ENCODE results near the gene MIER1. TPM values are rescaled to one million over a fixed set of nuclear protein-coding genes. Genes with fewer than 3 reads are reported as not detected.

Gene MIER1
- total and polyA plus RNA-seq, 12 donors: 5.8 to 22.4 (median 19.9) TPM

DNA sequence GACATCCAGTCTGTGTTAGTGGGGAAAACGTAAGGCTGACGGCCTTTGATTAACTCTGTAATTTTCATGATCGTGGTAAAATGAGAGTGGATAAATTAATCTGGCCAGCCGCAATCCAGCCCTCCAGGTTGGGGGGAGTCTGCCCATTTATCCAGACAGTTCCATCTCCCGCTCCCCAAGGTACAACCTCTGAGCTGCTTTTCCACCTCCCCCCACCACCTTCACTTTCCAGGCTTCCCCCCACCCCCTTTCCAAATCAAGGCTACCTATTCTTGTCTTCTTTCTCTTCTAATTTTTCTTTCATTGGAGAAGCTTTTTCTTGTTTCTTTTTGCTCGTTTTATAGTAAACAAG is 6.0 kb downstream of the MIER1 start:
- peaks cover 3 to 80% (median 60%) of the 10 kb centered on the region in 9 donors for H3K4me1 ChIP-seq
- ATAC-seq (peak in 1 of 8 donors; percentile 8), DNase-seq (no peak)
- TF ChIP-seq, protein P1, sequence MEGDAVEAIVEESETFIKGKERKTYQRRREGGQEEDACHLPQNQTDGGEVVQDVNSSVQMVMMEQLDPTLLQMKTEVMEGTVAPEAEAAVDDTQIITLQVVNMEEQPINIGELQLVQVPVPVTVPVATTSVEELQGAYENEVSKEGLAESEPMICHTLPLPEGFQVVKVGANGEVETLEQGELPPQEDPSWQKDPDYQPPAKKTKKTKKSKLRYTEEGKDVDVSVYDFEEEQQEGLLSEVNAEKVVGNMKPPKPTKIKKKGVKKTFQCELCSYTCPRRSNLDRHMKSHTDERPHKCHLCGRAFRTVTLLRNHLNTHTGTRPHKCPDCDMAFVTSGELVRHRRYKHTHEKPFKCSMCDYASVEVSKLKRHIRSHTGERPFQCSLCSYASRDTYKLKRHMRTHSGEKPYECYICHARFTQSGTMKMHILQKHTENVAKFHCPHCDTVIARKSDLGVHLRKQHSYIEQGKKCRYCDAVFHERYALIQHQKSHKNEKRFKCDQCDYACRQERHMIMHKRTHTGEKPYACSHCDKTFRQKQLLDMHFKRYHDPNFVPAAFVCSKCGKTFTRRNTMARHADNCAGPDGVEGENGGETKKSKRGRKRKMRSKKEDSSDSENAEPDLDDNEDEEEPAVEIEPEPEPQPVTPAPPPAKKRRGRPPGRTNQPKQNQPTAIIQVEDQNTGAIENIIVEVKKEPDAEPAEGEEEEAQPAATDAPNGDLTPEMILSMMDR (IDR thresholded peaks at IDR 0.05): no peak
- H3K9me3 ChIP-seq: no peaks in the 10 kb centered on the region
- peak overlapping the region; percentile 90 to 98 (median 95) for H3K27ac ChIP-seq
- H3K27me3 ChIP-seq: no peaks in the 10 kb centered on the region
- peaks cover 0 to 17% (median 0%) of the 10 kb centered on the region in 9 donors for H3K36me3 ChIP-seq
- WGBS, 2 donors: 0 to 2% methylated on average over 6 of the region's 6 CpGs
- intact Hi-C loops (cut with DNase I): loop anchor here in 3 of 10 donors (5.0 to 10.0 kb wide), 3 partner anchors 124 to 166 kb away; partner anchors contain the start of gene SLC35D1 (in 1 of the 3)
- peak overlapping the region; percentile 57 to 86 (median 77) for H3K4me3 ChIP-seq

DNA sequence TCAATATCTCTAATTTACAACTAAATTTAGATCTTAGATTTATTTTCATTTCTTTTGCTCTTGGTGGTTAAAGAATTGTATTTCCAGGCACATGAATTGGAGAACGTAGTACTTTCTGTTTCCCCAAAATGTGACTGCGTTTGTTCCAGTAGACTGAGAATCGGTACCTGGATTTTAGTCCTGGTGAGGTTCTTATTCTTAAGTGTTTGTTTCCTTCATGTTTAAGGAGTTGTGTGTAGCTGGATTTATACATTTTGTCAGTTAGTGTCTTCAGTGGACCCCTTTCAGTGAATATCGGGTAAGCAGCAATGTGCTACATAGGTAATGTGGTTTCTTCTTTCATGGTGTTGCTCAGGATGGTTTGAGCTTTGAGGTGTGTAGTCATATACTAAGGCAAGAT is 6.8 kb downstream of the MIER1 start:
- intact Hi-C loops (cut with DNase I): loop anchor here in 3 of 10 donors (5.0 to 10.0 kb wide), 3 partner anchors 123 to 167 kb away; partner anchors contain the start of gene SLC35D1 (in 1 of the 3)
- TF ChIP-seq, protein P1 (IDR thresholded peaks at IDR 0.05): no peak
- Histone ChIP-seq H3K4me3 (peak overlapping the region in 9 of 10 donors; percentile 57 to 86 (median 78)), H3K27me3 (no peaks in the 10 kb centered on the region), H3K4me1 (peaks cover 3 to 79% (median 52%) of the 10 kb centered on the region in 9 donors), H3K36me3 (peaks cover 0 to 13% (median 0%) of the 10 kb centered on the region in 9 donors), H3K27ac (peak overlapping the region in 8 of 10 donors; percentile 94 to 98 (median 96)), H3K9me3 (no peaks in the 10 kb centered on the region)
- 33 to 42% methylated on average over 4 of the region's 4 CpGs for WGBS, 2 donors
- DNase-seq (no peak), ATAC-seq (no peak)

DNA sequence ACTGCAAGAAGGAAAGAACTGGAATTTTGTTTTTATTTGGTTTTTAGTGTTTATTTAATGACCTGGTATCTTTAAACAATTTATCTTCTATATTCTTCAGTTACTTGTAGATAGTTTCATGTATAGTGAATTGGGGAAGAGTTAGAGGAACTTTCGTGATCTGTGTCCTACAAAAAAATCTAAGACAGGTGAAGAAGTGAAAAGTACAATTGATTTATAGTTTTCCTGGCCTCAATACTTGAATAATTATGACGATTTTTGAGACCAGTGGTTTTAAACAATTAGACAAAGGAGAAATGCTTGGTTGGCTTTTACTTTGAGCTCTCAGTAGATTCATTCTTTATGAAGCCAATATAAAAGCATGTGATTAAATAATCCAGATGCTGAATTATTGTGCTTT is 7.5 kb downstream of the MIER1 start:
- TF ChIP-seq, protein P1 (IDR thresholded peaks at IDR 0.05): no peak
- H3K9me3 ChIP-seq: no peaks in the 10 kb centered on the region
- peak overlapping the region in 1 of 10 donors; percentile 5 for H3K27ac ChIP-seq
- intact Hi-C loops (cut with DNase I): loop anchor here in 3 of 10 donors (5.0 to 10.0 kb wide), 3 partner anchors 123 to 167 kb away; partner anchors contain the start of gene SLC35D1 (in 1 of the 3)
- no peak for DNase-seq
- ATAC-seq: no peak
- no peaks in the 10 kb centered on the region for H3K27me3 ChIP-seq
- H3K4me3 ChIP-seq: peak overlapping the region in 2 of 10 donors; percentile 74 to 81
- H3K4me1 ChIP-seq: peaks cover 3 to 77% (median 50%) of the 10 kb centered on the region in 9 donors
- H3K36me3 ChIP-seq: peaks cover 0 to 6% (median 0%) of the 10 kb centered on the region in 9 donors
- 61 to 71% methylated on average over 2 of the region's 2 CpGs for WGBS, 2 donors

DNA sequence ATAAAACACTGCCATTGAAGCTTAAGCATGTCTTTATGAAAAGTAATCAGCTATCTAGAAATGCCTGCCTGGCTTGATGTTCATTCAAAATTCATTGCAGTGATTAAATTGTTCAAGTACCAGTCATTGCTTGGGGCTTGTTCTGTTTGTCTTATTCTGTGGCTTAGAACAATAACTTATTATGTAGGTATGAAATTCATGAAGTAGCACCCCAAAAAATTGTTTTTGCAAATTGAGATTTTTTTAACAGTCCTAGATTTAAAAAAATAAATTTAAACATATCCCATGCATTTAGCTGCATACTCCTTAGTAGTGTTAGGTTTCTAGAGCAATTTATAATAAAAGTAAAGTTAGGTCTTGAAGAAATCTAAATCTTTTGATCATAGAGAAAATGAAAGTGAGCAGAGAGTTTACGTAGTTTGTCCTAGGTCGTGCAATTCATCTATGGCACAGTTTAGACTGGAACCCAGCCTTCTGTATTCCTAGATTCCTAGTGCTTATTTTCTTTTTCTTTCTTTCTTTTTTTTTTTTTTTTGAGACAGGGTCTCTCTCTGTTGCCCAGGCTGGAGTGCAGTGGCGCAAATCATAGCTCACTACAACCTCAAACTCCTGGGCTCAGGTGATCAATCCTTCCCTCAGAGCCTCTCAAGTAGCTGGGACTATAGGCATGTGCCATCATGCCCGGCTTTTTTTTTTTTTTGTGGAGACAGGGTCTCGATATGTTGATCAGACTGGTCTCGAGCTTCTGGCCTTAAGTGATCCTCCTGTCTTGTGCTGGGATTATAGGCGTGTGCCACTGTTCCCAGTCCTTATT is 9.3 kb downstream of the MIER1 start:
- Histone ChIP-seq H3K4me1 (peaks cover 3 to 83% (median 63%) of the 10 kb centered on the region in 9 donors), H3K27ac (peak overlapping the region in 2 of 10 donors; percentile 12 to 41), H3K4me3 (peak overlapping the region in 6 of 10 donors; percentile 6 to 20 (median 16)), H3K9me3 (no peaks in the 10 kb centered on the region), H3K27me3 (no peaks in the 10 kb centered on the region), H3K36me3 (no peaks in the 10 kb centered on the region)
- DNase-seq (no peak), ATAC-seq (no peak)
- 61 to 74% methylated on average over 7 of the region's 7 CpGs for WGBS, 2 donors
- intact Hi-C loops (cut with DNase I): loop anchor here in 3 of 10 donors (5.0 to 10.0 kb wide), 3 partner anchors 121 to 169 kb away; partner anchors contain the start of gene SLC35D1 (in 1 of the 3)
- TF ChIP-seq, protein P1 (IDR thresholded peaks at IDR 0.05): no peak

Measured in heart right ventricle (tissue), 16 donors.